ENCODE data around the gene MACROD2.

- no peak for TF ChIP-seq CTCF (IDR thresholded peaks at IDR 0.05)
- TF ChIP-seq POLR2A (IDR thresholded peaks at IDR 0.05) = no peak
- no peak for TF ChIP-seq POLR2AphosphoS5 (IDR thresholded peaks at IDR 0.05)
- TF ChIP-seq EP300 (IDR thresholded peaks at IDR 0.05; ENCODE audit: low read depth) = no peak
Measured at GRCh38 chr20:14883324-14883723, 888.0 kb downstream of the MACROD2 start.
